GM20000 (cell line): Measurements from ENCODE around the gene ITGB1.

Experiments used
- DNase-seq: peaks from one replicate; pipeline ENCODE4 v3.0.0; 2012; ENCODE audit warnings: low spot score
- CTCF ChIP-seq: IDR thresholded peaks from 2 replicates; pipeline ENCODE4 v1.5.1; 2012; ENCODE audit warnings: mild to moderate bottlenecking, control low read depth; ENCODE audit errors: extremely low read depth, missing control alignments

Gene ITGB1

DNA sequence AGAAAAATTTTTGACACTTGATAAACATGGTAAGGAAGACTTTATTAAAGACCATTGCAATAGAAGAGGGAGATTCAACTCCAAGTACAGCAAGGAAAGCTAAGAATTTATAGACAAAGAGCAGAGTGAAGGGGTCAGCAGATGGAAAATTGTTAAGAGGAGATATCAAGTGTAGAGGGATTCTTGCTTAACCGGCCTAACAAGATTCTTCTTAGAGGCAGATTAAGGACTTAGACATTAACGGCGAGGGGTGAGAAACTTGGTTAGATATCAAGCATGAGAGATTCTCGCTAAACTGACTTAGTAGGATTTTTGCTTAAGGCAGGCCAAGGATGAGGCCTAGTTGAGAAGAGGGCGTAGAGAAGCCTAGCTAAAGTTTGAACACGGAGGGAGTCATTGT lies 76.0 kb downstream of the ITGB1 start:
- no peak for DNase-seq
- TF ChIP-seq CTCF: no peak

- DNase-seq: no peak
- TF ChIP-seq CTCF: no peak
Observed at GRCh38 chr10:32878646-32879045, 79.4 kb downstream of the ITGB1 start.

GRCh38 chr10:32877915-32878314 lies 80.1 kb downstream of the ITGB1 start:
- TF ChIP-seq CTCF: no peak
- DNase-seq: no peak

DNA sequence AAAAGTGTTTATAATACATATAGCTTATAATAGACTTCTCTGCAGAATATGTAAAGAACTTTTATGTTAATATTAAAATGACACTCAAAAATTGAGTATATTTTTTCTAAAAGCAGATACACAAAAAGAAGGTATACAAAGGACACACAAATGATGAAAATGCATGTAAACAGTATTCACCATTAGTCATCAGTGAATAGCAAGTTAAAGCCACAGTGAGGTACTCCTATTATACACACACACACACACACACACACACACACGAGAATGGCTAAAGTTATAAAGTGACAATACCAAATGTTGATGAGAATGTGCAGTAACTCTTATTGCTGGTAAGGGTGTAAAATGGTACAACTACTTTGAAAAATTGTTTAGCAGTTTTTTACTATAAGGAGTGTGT lies 92.9 kb downstream of the ITGB1 start:
- DNase-seq: no peak
- TF ChIP-seq CTCF: no peak

- DNase-seq: no peak
- no peak for TF ChIP-seq CTCF
Observed at GRCh38 chr10:32854435-32854834, 103.6 kb downstream of the ITGB1 start.

- DNase-seq: no peak
- TF ChIP-seq CTCF: no peak
Observed at GRCh38 chr10:32851301-32851700, 106.7 kb downstream of the ITGB1 start.
